Measurements from ENCODE around the gene COL4A3. TPM values are rescaled to one million over a fixed set of nuclear protein-coding genes. Genes with fewer than 3 reads are reported as not detected.
A peak's percentile ranks its signal among the peaks of the same experiment; 100 is the strongest.

Gene COL4A3
- total and polyA plus RNA-seq, 11 donors: 0.55 to 6.9 (median 1.9) TPM

DNA sequence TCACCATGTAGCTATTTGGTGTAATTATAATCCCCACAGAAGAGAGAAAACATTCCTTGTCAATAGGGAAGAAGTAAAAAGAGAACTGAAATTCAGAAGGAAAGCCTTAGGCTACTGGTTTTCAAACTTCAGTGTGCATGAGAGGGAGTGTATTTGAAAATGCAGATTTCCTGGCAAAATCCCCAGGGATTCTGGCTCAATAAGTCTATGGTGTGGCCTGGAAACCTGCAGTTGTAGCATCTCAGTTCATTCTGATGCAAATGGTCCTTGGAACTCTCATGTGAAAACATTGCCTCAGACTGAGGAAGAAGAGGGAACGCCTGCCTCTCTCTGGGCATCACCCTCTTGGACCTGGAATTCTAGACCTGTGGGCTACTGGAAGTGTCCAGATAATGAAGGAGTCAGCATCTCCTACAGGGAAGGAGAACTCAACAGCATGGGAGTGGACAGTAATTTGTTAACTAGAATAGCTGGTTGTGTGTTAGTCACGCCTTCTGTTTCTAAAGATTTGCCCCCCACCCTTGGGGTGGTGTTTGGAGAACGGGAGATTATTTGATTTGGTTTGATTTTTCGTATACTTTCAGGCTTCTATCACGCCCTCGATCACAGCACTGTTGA, 21.3 kb downstream of the COL4A3 start:
- Histone ChIP-seq H3K36me3 (no peaks in the 10 kb centered on the region), H3K27me3 (no peaks in the 10 kb centered on the region), H3K27ac (no peak overlapping the region), H3K4me1 (peaks cover 0 to 37% (median 19%) of the 10 kb centered on the region in 12 donors), H3K9me3 (peaks cover 0 to 7% (median 0%) of the 10 kb centered on the region in 12 donors), H3K4me3 (no peak overlapping the region)
- intact Hi-C loops (cut with DNase I): no loop called here
- DNase-seq (no peak), ATAC-seq (no peak)
- WGBS, 4 donors: 86 to 92% (median 89%) methylated on average over 6 of the region's 6 CpGs
- TF ChIP-seq, protein P1, sequence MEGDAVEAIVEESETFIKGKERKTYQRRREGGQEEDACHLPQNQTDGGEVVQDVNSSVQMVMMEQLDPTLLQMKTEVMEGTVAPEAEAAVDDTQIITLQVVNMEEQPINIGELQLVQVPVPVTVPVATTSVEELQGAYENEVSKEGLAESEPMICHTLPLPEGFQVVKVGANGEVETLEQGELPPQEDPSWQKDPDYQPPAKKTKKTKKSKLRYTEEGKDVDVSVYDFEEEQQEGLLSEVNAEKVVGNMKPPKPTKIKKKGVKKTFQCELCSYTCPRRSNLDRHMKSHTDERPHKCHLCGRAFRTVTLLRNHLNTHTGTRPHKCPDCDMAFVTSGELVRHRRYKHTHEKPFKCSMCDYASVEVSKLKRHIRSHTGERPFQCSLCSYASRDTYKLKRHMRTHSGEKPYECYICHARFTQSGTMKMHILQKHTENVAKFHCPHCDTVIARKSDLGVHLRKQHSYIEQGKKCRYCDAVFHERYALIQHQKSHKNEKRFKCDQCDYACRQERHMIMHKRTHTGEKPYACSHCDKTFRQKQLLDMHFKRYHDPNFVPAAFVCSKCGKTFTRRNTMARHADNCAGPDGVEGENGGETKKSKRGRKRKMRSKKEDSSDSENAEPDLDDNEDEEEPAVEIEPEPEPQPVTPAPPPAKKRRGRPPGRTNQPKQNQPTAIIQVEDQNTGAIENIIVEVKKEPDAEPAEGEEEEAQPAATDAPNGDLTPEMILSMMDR (IDR thresholded peaks at IDR 0.05): no peak
- TF ChIP-seq POLR2A (IDR thresholded peaks at IDR 0.05): no peak

DNA sequence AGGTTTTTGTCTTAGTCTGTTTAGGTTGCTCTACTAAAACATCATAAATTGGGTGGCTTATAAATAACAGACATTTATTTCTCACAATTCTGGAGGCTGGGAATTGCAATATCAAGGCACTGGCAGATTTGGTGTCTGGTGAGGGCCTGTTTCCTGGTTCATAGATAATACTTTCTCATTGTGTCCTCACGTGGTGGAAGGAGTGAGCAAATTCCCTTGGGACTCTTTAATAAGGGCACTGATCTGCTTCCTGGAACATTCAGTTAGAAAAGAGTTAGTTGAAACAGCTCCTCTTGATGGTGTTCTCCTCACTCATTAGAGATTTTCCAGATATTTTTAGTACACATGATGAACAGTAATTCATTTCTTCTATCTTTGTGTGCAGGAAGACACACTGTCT, 22.3 kb downstream of the COL4A3 start:
- TF ChIP-seq POLR2A (IDR thresholded peaks at IDR 0.05): no peak
- TF ChIP-seq, protein P1 (IDR thresholded peaks at IDR 0.05): no peak
- Histone ChIP-seq H3K4me3 (no peak overlapping the region), H3K36me3 (no peaks in the 10 kb centered on the region), H3K27ac (peak overlapping the region in 2 of 12 donors; percentile 5 to 65), H3K4me1 (peaks cover 0 to 39% (median 19%) of the 10 kb centered on the region in 12 donors), H3K9me3 (peaks cover 0 to 7% (median 0%) of the 10 kb centered on the region in 12 donors), H3K27me3 (no peaks in the 10 kb centered on the region)
- 31 to 42% (median 40%) methylated on average over 1 of the region's 1 CpG for WGBS, 4 donors
- ATAC-seq (peak in 3 of 4 donors; percentile 27 to 44 (median 33)), DNase-seq (no peak)
- intact Hi-C loops (cut with DNase I): no loop called here

DNA sequence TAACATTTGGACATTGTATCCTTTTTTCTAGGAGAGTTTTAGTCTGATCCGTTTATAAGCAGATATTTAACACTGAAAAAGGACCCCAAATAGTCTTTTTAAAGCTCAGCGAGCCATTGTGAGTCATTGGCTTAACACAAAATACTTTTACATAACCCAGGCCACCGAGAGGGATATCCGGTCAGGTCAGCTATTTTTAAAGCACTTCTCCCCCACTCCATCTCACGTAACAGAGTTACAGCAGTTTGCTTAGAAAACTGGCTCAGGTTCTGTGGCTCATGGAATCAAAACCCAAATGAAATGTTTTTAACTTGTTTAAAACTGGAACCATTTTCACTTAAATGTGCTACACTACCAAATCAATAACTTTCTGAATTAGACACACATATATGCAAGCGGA, 23.9 kb downstream of the COL4A3 start:
- Histone ChIP-seq H3K27me3 (no peaks in the 10 kb centered on the region), H3K9me3 (peaks cover 0 to 7% (median 0%) of the 10 kb centered on the region in 12 donors), H3K4me3 (peak overlapping the region in 1 of 12 donors; percentile 13), H3K36me3 (no peaks in the 10 kb centered on the region), H3K4me1 (peaks cover 0 to 41% (median 19%) of the 10 kb centered on the region in 12 donors), H3K27ac (peak overlapping the region in 11 of 12 donors; percentile 14 to 80 (median 54))
- no peak for TF ChIP-seq POLR2A (IDR thresholded peaks at IDR 0.05)
- TF ChIP-seq, protein P1 (IDR thresholded peaks at IDR 0.05): no peak
- intact Hi-C loops (cut with DNase I): no loop called here
- 22 to 29% (median 26%) methylated on average over 6 of the region's 6 CpGs for WGBS, 4 donors
- peak in 2 of 5 donors; percentile 48 to 63 for DNase-seq
- peak; percentile 78 to 96 (median 93) for ATAC-seq

DNA sequence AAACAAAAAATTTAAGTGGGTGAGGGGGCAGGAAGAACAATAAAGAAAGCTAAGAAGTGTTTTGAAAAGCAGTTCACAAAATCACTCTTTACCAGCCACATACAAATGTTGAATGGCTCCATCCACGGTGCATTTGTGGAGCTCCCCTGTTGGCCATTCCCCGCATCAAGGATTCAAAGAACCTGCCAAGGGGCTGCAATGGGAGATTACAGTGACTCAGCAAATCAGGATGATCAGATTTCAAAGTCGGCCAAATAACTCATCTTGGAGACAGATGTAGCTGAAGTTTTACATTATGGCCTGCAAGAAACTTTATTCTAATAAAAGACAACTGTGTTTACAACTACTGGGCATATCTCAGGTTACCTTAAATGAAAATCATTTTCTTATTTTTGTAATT, 26.9 kb downstream of the COL4A3 start:
- Histone ChIP-seq H3K27ac (no peak overlapping the region), H3K36me3 (no peaks in the 10 kb centered on the region), H3K9me3 (no peaks in the 10 kb centered on the region), H3K27me3 (no peaks in the 10 kb centered on the region), H3K4me1 (peaks cover 0 to 41% (median 19%) of the 10 kb centered on the region in 12 donors), H3K4me3 (no peak overlapping the region)
- DNase-seq (no peak), ATAC-seq (no peak)
- whole genome bisulfite sequencing, 4 donors: 64 to 73% (median 66%) methylated on average over 3 of the region's 3 CpGs
- intact Hi-C loops (cut with DNase I): no loop called here
- TF ChIP-seq, protein P1 (IDR thresholded peaks at IDR 0.05): no peak
- no peak for TF ChIP-seq POLR2A (IDR thresholded peaks at IDR 0.05)

Data from heart left ventricle (tissue), 16 donors.